22Rv1 (cell line): ENCODE measurements around the gene MUC6.

ENCODE experiments used
- ZFX ChIP-seq: fragments of 450-650 bp; IDR thresholded peaks from 2 replicates; pipeline ENCODE4 v1.6.1; 2017; ENCODE audit warnings: antibody characterized with exemption, borderline replicate concordance
- TF ChIP-seq, protein P1 (sequence below): fragments of 450-650 bp; IDR thresholded peaks from 2 replicates; pipeline ENCODE4 v1.5.1; 2017; ENCODE audit warnings: mild to moderate bottlenecking

DNA sequence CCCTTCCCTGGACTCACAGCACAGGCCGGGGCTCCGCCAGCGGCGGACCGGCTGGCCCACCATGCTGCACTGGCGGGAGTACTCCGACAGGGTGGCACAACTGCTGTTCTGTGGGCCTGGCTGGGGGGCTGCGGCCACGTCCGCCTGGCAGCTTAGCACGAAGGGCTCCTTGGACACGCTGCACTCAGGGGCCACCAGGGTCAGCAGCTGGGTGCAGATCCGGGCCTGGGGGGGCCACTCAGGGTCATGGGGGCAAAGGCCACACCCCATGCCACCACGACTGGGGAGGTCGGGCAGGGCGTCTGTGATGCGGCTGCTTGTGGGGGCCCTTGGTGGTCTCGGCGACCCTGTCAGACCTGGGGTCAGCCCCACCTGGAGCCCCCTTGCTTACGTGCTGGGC, 6.0 kb downstream of the MUC6 start:
- TF ChIP-seq, protein P1, sequence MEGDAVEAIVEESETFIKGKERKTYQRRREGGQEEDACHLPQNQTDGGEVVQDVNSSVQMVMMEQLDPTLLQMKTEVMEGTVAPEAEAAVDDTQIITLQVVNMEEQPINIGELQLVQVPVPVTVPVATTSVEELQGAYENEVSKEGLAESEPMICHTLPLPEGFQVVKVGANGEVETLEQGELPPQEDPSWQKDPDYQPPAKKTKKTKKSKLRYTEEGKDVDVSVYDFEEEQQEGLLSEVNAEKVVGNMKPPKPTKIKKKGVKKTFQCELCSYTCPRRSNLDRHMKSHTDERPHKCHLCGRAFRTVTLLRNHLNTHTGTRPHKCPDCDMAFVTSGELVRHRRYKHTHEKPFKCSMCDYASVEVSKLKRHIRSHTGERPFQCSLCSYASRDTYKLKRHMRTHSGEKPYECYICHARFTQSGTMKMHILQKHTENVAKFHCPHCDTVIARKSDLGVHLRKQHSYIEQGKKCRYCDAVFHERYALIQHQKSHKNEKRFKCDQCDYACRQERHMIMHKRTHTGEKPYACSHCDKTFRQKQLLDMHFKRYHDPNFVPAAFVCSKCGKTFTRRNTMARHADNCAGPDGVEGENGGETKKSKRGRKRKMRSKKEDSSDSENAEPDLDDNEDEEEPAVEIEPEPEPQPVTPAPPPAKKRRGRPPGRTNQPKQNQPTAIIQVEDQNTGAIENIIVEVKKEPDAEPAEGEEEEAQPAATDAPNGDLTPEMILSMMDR, result no peak
- TF ChIP-seq ZFX, result no peak
